IMR-90 (cell line): ENCODE measurements around the gene MTMR1. TPM values are rescaled to one million over a fixed set of nuclear protein-coding genes. Genes with fewer than 3 reads are reported as not detected.

Source experiments
- ATAC-seq: fragments of 200-7000 bp; cut with Tn5 transposase; 2 replicates; pipeline ENCODE4 v1.9.1; 2020; ENCODE audit warnings: low read depth, mild to moderate bottlenecking, moderate library complexity
- BruUV-seq: library from RNA; stranded (reverse); fragments of 400-500 nt; replicated peaks from 2 replicates; lab custom pipeline; 2021; lab: Mats Ljungman, UMichigan
- CTCF ChIA-PET: fragments of 300-600 bp; formaldehyde crosslinking; extraction: SDS; loops from one replicate; lab custom pipeline; 2021; ENCODE audit warnings: antibody characterized with exemption; lab: Yijun Ruan, JAX
- POLR2A ChIA-PET: fragments of 300-600 bp; sonication (Branson Sonifier 250); formaldehyde crosslinking; loops from one replicate; lab custom pipeline; 2022; ENCODE audit warnings: antibody characterized with exemption; ENCODE audit not compliant: unreplicated experiment; lab: Charles Lee
- DNase-seq: peaks from one replicate; pipeline ENCODE4 v3.0.0; 2013
- H2AFZ ChIP-seq: replicated peaks from 2 replicates; pipeline ENCODE3; 2013; ENCODE audit warnings: low read length, mild to moderate bottlenecking; ENCODE audit not compliant: poor library complexity
- H2AK5ac ChIP-seq: 2 replicates; pipeline ENCODE4 v1.6.1; 2013; ENCODE audit warnings: low read depth, low read length, inconsistent platforms
- H2AK9ac ChIP-seq: replicated peaks from 2 replicates; pipeline ENCODE3; 2013; ENCODE audit warnings: mild to moderate bottlenecking, low read depth, low read length, moderate library complexity; ENCODE audit not compliant: poor library complexity
- H2BK120ac ChIP-seq: 2 replicates; pipeline ENCODE4 v1.6.1; 2013; ENCODE audit warnings: low read depth, low read length, inconsistent platforms
- H2BK15ac ChIP-seq: 3 replicates; pipeline ENCODE4 v1.6.1; 2013; ENCODE audit warnings: low read depth, low read length, inconsistent platforms
- H2BK20ac ChIP-seq: 2 replicates; pipeline ENCODE4 v1.6.1; 2013; ENCODE audit warnings: low read depth, mild to moderate bottlenecking, inconsistent platforms, low read length, moderate library complexity
- H2BK5ac ChIP-seq: 2 replicates; pipeline ENCODE4 v1.6.1; 2013; ENCODE audit warnings: mild to moderate bottlenecking, low read depth, low read length, inconsistent platforms; ENCODE audit not compliant: poor library complexity, severe bottlenecking
- H3K14ac ChIP-seq: replicated peaks from 2 replicates; pipeline ENCODE4 v1.6.1; 2013; ENCODE audit warnings: low read depth, low read length, inconsistent platforms
- H3K18ac ChIP-seq: 2 replicates; pipeline ENCODE4 v1.6.1; 2013; ENCODE audit warnings: low read depth, low read length, control low read depth
- H3K23ac ChIP-seq: 2 replicates; pipeline ENCODE4 v1.6.1; 2013; ENCODE audit warnings: low read depth, low read length, inconsistent platforms
- H3K27ac ChIP-seq: 2 replicates; pipeline ENCODE4 v1.5.1; 2013; ENCODE audit warnings: mild to moderate bottlenecking, control low read depth, low read length; ENCODE audit not compliant: insufficient read depth
- H3K27me3 ChIP-seq: 2 replicates; pipeline ENCODE4 v1.6.1; 2013; ENCODE audit warnings: low read length; ENCODE audit not compliant: control insufficient read depth, insufficient read depth
- H3K36me3 ChIP-seq: 2 replicates; pipeline ENCODE4 v1.6.1; 2013; ENCODE audit warnings: low read length, mixed read lengths; ENCODE audit not compliant: control insufficient read depth, insufficient read depth
- H3K4ac ChIP-seq: 2 replicates; pipeline ENCODE4 v1.6.1; 2013; ENCODE audit warnings: low read depth, low read length, inconsistent platforms
- H3K4me1 ChIP-seq: 2 replicates; pipeline ENCODE4 v1.6.1; 2013; ENCODE audit warnings: low read length, mixed read lengths; ENCODE audit not compliant: control insufficient read depth, insufficient read depth
- H3K4me2 ChIP-seq: 2 replicates; pipeline ENCODE4 v1.6.1; 2013; ENCODE audit warnings: low read depth, mild to moderate bottlenecking, control low read depth, low read length, moderate library complexity
- H3K4me3 ChIP-seq: 2 replicates; pipeline ENCODE4 v1.5.1; 2013; ENCODE audit warnings: low read depth, mild to moderate bottlenecking, control low read depth, low read length, moderate library complexity; ENCODE audit not compliant: insufficient read depth
- H3K56ac ChIP-seq: 2 replicates; pipeline ENCODE4 v1.6.1; 2013; ENCODE audit warnings: low read length, inconsistent platforms; ENCODE audit not compliant: insufficient read depth; ENCODE audit errors: extremely low read depth
- H3K79me1 ChIP-seq, 2 experiments: 2 replicates each; pipeline ENCODE4 v1.6.1; 2013; ENCODE audit warnings: low read length in 2 of 2, inconsistent platforms in 1 of 2, low read depth in 1 of 2
- H3K9ac ChIP-seq: 2 replicates; pipeline ENCODE4 v1.6.1; 2013; ENCODE audit warnings: low read depth, low read length, control low read depth
- H3K9me1 ChIP-seq: 2 replicates; pipeline ENCODE4 v1.6.1; 2013; ENCODE audit warnings: low read length, inconsistent platforms; ENCODE audit not compliant: insufficient read depth
- H3K9me3 ChIP-seq: 2 replicates; pipeline ENCODE4 v1.6.1; 2013; ENCODE audit warnings: low read length; ENCODE audit not compliant: control insufficient read depth, insufficient read depth
- H4K20me1 ChIP-seq: 2 replicates; pipeline ENCODE4 v1.6.1; 2013; ENCODE audit warnings: low read length, inconsistent platforms; ENCODE audit not compliant: insufficient read depth
- H4K5ac ChIP-seq: 2 replicates; pipeline ENCODE4 v1.6.1; 2013; ENCODE audit warnings: mild to moderate bottlenecking, low read depth, low read length, control low read depth
- H4K8ac ChIP-seq, 2 experiments: 2 replicates each; pipeline ENCODE4 v1.6.1; 2013; ENCODE audit warnings: low read depth in 2 of 2, low read length in 2 of 2, control low read depth in 1 of 2, inconsistent platforms in 1 of 2
- H4K91ac ChIP-seq: 2 replicates; pipeline ENCODE4 v1.6.1; 2013; ENCODE audit warnings: low read depth, low read length, inconsistent platforms; ENCODE audit not compliant: insufficient read depth
- MXI1 ChIP-seq: IDR thresholded peaks from 2 replicates; pipeline ENCODE4 v1.6.1; 2012; ENCODE audit warnings: low read depth, mild to moderate bottlenecking, low read length, moderate library complexity, borderline replicate concordance
- RFX5 ChIP-seq: IDR thresholded peaks from 2 replicates; pipeline ENCODE4 v1.8.0; 2012; ENCODE audit warnings: low read depth, mild to moderate bottlenecking, low read length, moderate library complexity
- WGBS, 2 experiments: methylation state at CpG; one replicate each; pipeline versions ENCODE4 v1.1.5 to v1.1.7; 2013; ENCODE audit warnings: missing lambda C conversion rate in 2 of 2; ENCODE audit not compliant: insufficient read length in 1 of 2; ENCODE audit errors: extremely low coverage in 2 of 2; 5-methylcytosine and 5-hydroxymethylcytosine counted together
- dilution Hi-C: fragments of 300-500 bp; cut with HindIII; formaldehyde crosslinking; loops from one replicate; pipeline ENCODE4 v1.14.3; 2018; ENCODE audit warnings: low sequenced_read_pairs; ENCODE audit not compliant: unreplicated experiment
- in situ Hi-C: fragments of 300-500 bp; cut with MboI; formaldehyde crosslinking; loops from 3 replicates; pipeline ENCODE4 v1.14.3; 2019; ENCODE audit warnings: low sequenced_read_pairs, inconsistent platforms, mixed read lengths
- intact Hi-C: fragments of 100-400 bp; cut with micrococcal nuclease; formaldehyde crosslinking; loops from 2 replicates; pipeline ENCODE4 v1.10.0; 2022
- polyA plus RNA-seq, 3 experiments: library from polyadenylated mRNA; depleted of rRNA; stranded (reverse); fragments of >200 nt; gene quantifications; 2 replicates each; pipeline ENCODE4 v1.2.3, GENCODE V29; 2012; ENCODE audit warnings: low replicate concordance in 1 of 3
- total RNA-seq: library from RNA; depleted of rRNA; stranded (reverse); fragments of >200 nt; gene quantifications from 2 replicates; pipeline ENCODE4 v1.2.3, GENCODE V29; 2012

MTMR1 gene
- total and polyA plus RNA-seq, 2 of the 4 experiments (the other 2 are of a cell fraction), result 19.0 to 28.8 TPM

- no peaks in the 10 kb centered on the region for H4K20me1 ChIP-seq
- no peaks in the 10 kb centered on the region for H3K9me3 ChIP-seq
- CTCF ChIA-PET, result no interaction called here
- ATAC-seq, result no peak
- intact Hi-C loops (no loop called here), in situ Hi-C loops (no loop called here), dilution Hi-C loops (no loop called here)
- no peak overlapping the region for H3K18ac ChIP-seq
- no peaks in the 10 kb centered on the region for H3K27me3 ChIP-seq
- no peak overlapping the region for H4K8ac ChIP-seq
- H3K9me1 ChIP-seq, result no peaks in the 10 kb centered on the region
- no peak for DNase-seq
- H2BK120ac ChIP-seq, result no peak overlapping the region
- H3K4me2 ChIP-seq, result no peak overlapping the region
- H2AK9ac ChIP-seq, result no peak overlapping the region
- no peak overlapping the region for H2BK5ac ChIP-seq
- peaks cover 13% of the 10 kb centered on the region; the same call in 1 of the 2 replicates for H3K36me3 ChIP-seq
- no peaks in the 10 kb centered on the region for H3K79me1 ChIP-seq
- H3K4me1 ChIP-seq, result no peaks in the 10 kb centered on the region
- no CpG with 5 or more reads among the region's 4 CpGs for WGBS, 2 experiments
- no peak overlapping the region for H2BK15ac ChIP-seq
- no peak overlapping the region for H2AK5ac ChIP-seq
- H4K5ac ChIP-seq, result no peak overlapping the region
- no peak overlapping the region for H3K4me3 ChIP-seq
- H3K4ac ChIP-seq, result no peak overlapping the region
- H3K14ac ChIP-seq, result no peak overlapping the region
- H3K9ac ChIP-seq, result no peak overlapping the region
- no peak overlapping the region for H2BK20ac ChIP-seq
- TF ChIP-seq RFX5 (peak; percentile 21; the same call in 1 of the 2 replicates), MXI1 (no peak)
- H3K27ac ChIP-seq, result no peak overlapping the region
- no peak overlapping the region for H3K56ac ChIP-seq
- no peak overlapping the region for H3K23ac ChIP-seq
- H4K91ac ChIP-seq, result no peak overlapping the region
- no peak overlapping the region for H2AFZ ChIP-seq
- POLR2A ChIA-PET, result no interaction called here
- BruUV-seq, result no TSS peak
Measured at GRCh38 chrX:150753357-150753756, 60.2 kb downstream of the MTMR1 start.
